CD4-positive, alpha-beta T cell treated with Interleukin-12 subunit alpha and Interleukin-12 subunit beta, for 1 hour (primary cell): Measurements from ENCODE around the gene ATP8B2.
"Not testable (repeated sequence)": the region's sequence is repeated elsewhere in the genome, so short reads cannot be mapped to it uniquely, and the experiment has no call there.

Source experiments
- DNase-seq: peaks from one replicate; pipeline ENCODE4 v3.0.0-alpha.2; 2020

Gene ATP8B2

GRCh38 chr1:154348429-154349076 lies 23.2 kb downstream of the ATP8B2 start:
- DNase-seq = no peak

GRCh38 chr1:154349121-154349520 lies 23.8 kb downstream of the ATP8B2 start:
- no peak for DNase-seq

- no peak for DNase-seq
These were observed 25.1 kb downstream of the ATP8B2 start for GRCh38 chr1:154350383-154350782.

- no peak for DNase-seq
These were observed 26.2 kb downstream of the ATP8B2 start for GRCh38 chr1:154351363-154352068.

- no peak for DNase-seq
These were observed 26.9 kb downstream of the ATP8B2 start for GRCh38 chr1:154352245-154352580.

GRCh38 chr1:154352581-154353459 lies 27.5 kb downstream of the ATP8B2 start:
- DNase-seq = peak; percentile 54

GRCh38 chr1:154353460-154353904 lies 28.2 kb downstream of the ATP8B2 start:
- DNase-seq = peak; percentile 48

- no peak for DNase-seq
These were observed 28.6 kb downstream of the ATP8B2 start for GRCh38 chr1:154353966-154354365.

- DNase-seq = no peak
These were observed 33.2 kb downstream of the ATP8B2 start for GRCh38 chr1:154358519-154358918.

- DNase-seq = no peak
These were observed 35.0 kb downstream of the ATP8B2 start for GRCh38 chr1:154360288-154360687.

GRCh38 chr1:154360881-154361280 lies 35.6 kb downstream of the ATP8B2 start:
- not testable (repeated sequence) for DNase-seq

GRCh38 chr1:154361357-154361756 lies 36.0 kb downstream of the ATP8B2 start:
- no peak for DNase-seq

- no peak for DNase-seq
These were observed 46.1 kb downstream of the ATP8B2 start for GRCh38 chr1:154371436-154371835.

- DNase-seq = not testable (repeated sequence)
These were observed 48.5 kb downstream of the ATP8B2 start for GRCh38 chr1:154373777-154374357.

GRCh38 chr1:154379301-154379700 lies 54.0 kb downstream of the ATP8B2 start:
- no peak for DNase-seq

GRCh38 chr1:154384650-154385489 lies 59.5 kb downstream of the ATP8B2 start:
- DNase-seq = no peak

- peak; percentile 80 for DNase-seq
These were observed 61.5 kb downstream of the ATP8B2 start for GRCh38 chr1:154386643-154387352.

GRCh38 chr1:154391086-154391770 lies 65.9 kb downstream of the ATP8B2 start:
- no peak for DNase-seq

- no peak for DNase-seq
These were observed 72.8 kb downstream of the ATP8B2 start for GRCh38 chr1:154398141-154398540.

GRCh38 chr1:154398678-154399077 lies 73.4 kb downstream of the ATP8B2 start:
- DNase-seq = no peak

GRCh38 chr1:154400381-154400801 lies 75.1 kb downstream of the ATP8B2 start:
- no peak for DNase-seq
